HEK293 (cell line): Measurements from ENCODE around the gene GNG4.

Experiments
- CTCF ChIA-PET: fragments of 350-600 bp; formaldehyde crosslinking; extraction: SDS; loops from one replicate; lab custom pipeline; 2021; ENCODE audit warnings: antibody characterized with exemption; lab: Yijun Ruan, JAX
- POLR2A ChIA-PET: fragments of 300-600 bp; formaldehyde crosslinking; extraction: SDS; loops from one replicate; lab custom pipeline; 2020; ENCODE audit warnings: antibody characterized with exemption, inconsistent platforms; lab: Yijun Ruan, JAX
- H3K27ac ChIP-seq: fragments of 200-500 bp; sonication (Bioruptor generic); 2 replicates; pipeline ENCODE4 v1.5.1; 2014; ENCODE audit warnings: low read depth, low read length, control low read depth, inconsistent platforms; ENCODE audit errors: extremely low read depth
- H3K36me3 ChIP-seq, 2 experiments: fragments of 200-500 bp in 1 of 2; sonication (Bioruptor generic) in 1 of 2; 1 replicate in 1 of 2; 2 replicates in 1 of 2; pipeline ENCODE4 v1.5.1; 2014 to 2017; ENCODE audit warnings: inconsistent platforms in 2 of 2, low read length in 2 of 2; ENCODE audit not compliant: control insufficient read depth in 2 of 2, insufficient read depth in 1 of 2
- H3K4me1 ChIP-seq: fragments of 200-500 bp; sonication (Bioruptor generic); 2 replicates; pipeline ENCODE4 v1.5.1; 2014; ENCODE audit warnings: mild to moderate bottlenecking, low read length, inconsistent platforms; ENCODE audit not compliant: control insufficient read depth, insufficient read depth
- H3K4me3 ChIP-seq: 2 replicates; pipeline ENCODE4 v1.5.1; 2011; ENCODE audit warnings: low read depth, mild to moderate bottlenecking, control low read depth, low read length, moderate library complexity
- H3K9me3 ChIP-seq: fragments of 200-500 bp; sonication (Bioruptor generic); 2 replicates; pipeline ENCODE4 v1.5.1; 2014; ENCODE audit warnings: low read depth, low read length, inconsistent platforms; ENCODE audit not compliant: control insufficient read depth, insufficient read depth
- SP2 ChIP-seq: fragments of 450-650 bp; formaldehyde crosslinking; IDR thresholded peaks from 2 replicates; pipeline ENCODE4 v1.5.1; 2016; ENCODE audit warnings: missing biosample characterization, missing genetic modification characterization
- ZBTB10 ChIP-seq: fragments of 450-650 bp; formaldehyde crosslinking; IDR thresholded peaks from 2 replicates; pipeline ENCODE4 v1.5.1; 2016; ENCODE audit warnings: missing biosample characterization, missing genetic modification characterization
- ZBTB44 ChIP-seq: fragments of 450-650 bp; IDR thresholded peaks from 2 replicates; pipeline ENCODE4 v1.5.1; 2018; ENCODE audit warnings: missing biosample characterization, mild to moderate bottlenecking, missing genetic modification characterization
- ZBTB7A ChIP-seq: fragments of 450-650 bp; formaldehyde crosslinking; IDR thresholded peaks from 2 replicates; pipeline ENCODE4 v1.5.1; 2016; ENCODE audit warnings: low read depth, missing biosample characterization, missing genetic modification characterization
- ZBTB8A ChIP-seq: fragments of 450-650 bp; formaldehyde crosslinking; IDR thresholded peaks from 2 replicates; pipeline ENCODE4 v1.5.1; 2016; ENCODE audit warnings: missing biosample characterization, missing genetic modification characterization
- ZFP3 ChIP-seq: fragments of 450-650 bp; formaldehyde crosslinking; IDR thresholded peaks from 2 replicates; pipeline ENCODE4 v1.5.1; 2016; ENCODE audit warnings: low read depth, missing biosample characterization, missing genetic modification characterization
- ZFP37 ChIP-seq: fragments of 450-650 bp; formaldehyde crosslinking; IDR thresholded peaks from 2 replicates; pipeline ENCODE4 v1.5.1; 2016; ENCODE audit warnings: missing biosample characterization, missing genetic modification characterization
- ZFP41 ChIP-seq: fragments of 450-650 bp; formaldehyde crosslinking; IDR thresholded peaks from 2 replicates; pipeline ENCODE4 v1.5.1; 2016; ENCODE audit warnings: missing biosample characterization, missing genetic modification characterization, borderline replicate concordance
- ZNF10 ChIP-seq: fragments of 450-650 bp; formaldehyde crosslinking; IDR thresholded peaks from 2 replicates; pipeline ENCODE4 v1.5.1; 2017; ENCODE audit warnings: missing biosample characterization, missing genetic modification characterization
- ZNF121 ChIP-seq: fragments of 450-650 bp; formaldehyde crosslinking; IDR thresholded peaks from 2 replicates; pipeline ENCODE4 v1.5.1; 2016; ENCODE audit warnings: missing biosample characterization, missing genetic modification characterization
- ZNF132 ChIP-seq: fragments of 450-650 bp; formaldehyde crosslinking; IDR thresholded peaks from 2 replicates; pipeline ENCODE4 v1.5.1; 2017; ENCODE audit warnings: missing biosample characterization, missing genetic modification characterization, borderline replicate concordance
- ZNF292 ChIP-seq: fragments of 450-650 bp; formaldehyde crosslinking; IDR thresholded peaks from 2 replicates; pipeline ENCODE4 v1.5.1; 2016; ENCODE audit warnings: low read depth, missing biosample characterization, missing genetic modification characterization, borderline replicate concordance
- ZNF366 ChIP-seq: fragments of 450-650 bp; formaldehyde crosslinking; conservative IDR thresholded peaks from 2 replicates; pipeline ENCODE4 v1.5.1; 2016; ENCODE audit warnings: missing biosample characterization, missing genetic modification characterization
- ZNF473 ChIP-seq: fragments of 450-650 bp; formaldehyde crosslinking; IDR thresholded peaks from 2 replicates; pipeline ENCODE4 v1.5.1; 2017; ENCODE audit warnings: missing biosample characterization, missing genetic modification characterization
- ZNF518A ChIP-seq: fragments of 450-650 bp; formaldehyde crosslinking; conservative IDR thresholded peaks from 2 replicates; pipeline ENCODE4 v1.5.1; 2016; ENCODE audit warnings: low read depth, missing biosample characterization, missing genetic modification characterization
- ZNF561 ChIP-seq: fragments of 450-650 bp; IDR thresholded peaks from 2 replicates; pipeline ENCODE4 v1.5.1; 2018; ENCODE audit warnings: missing biosample characterization, missing genetic modification characterization, borderline replicate concordance
- ZNF596 ChIP-seq: fragments of 450-650 bp; IDR thresholded peaks from 2 replicates; pipeline ENCODE4 v1.5.0; 2018; ENCODE audit warnings: missing biosample characterization, mild to moderate bottlenecking, missing genetic modification characterization, moderate library complexity
- ZNF624 ChIP-seq: fragments of 450-650 bp; formaldehyde crosslinking; IDR thresholded peaks from 2 replicates; pipeline ENCODE4 v1.5.1; 2017; ENCODE audit warnings: missing biosample characterization, missing genetic modification characterization
- ZNF654 ChIP-seq: fragments of 450-650 bp; formaldehyde crosslinking; IDR thresholded peaks from 2 replicates; pipeline ENCODE4 v1.5.1; 2016; ENCODE audit warnings: low read depth, missing biosample characterization, missing genetic modification characterization
- ZNF701 ChIP-seq: fragments of 450-650 bp; formaldehyde crosslinking; IDR thresholded peaks from 2 replicates; pipeline ENCODE4 v1.5.1; 2016; ENCODE audit warnings: missing biosample characterization, missing genetic modification characterization
- ZNF704 ChIP-seq: fragments of 450-650 bp; formaldehyde crosslinking; IDR thresholded peaks from 2 replicates; pipeline ENCODE4 v1.5.1; 2016; ENCODE audit warnings: missing biosample characterization, missing genetic modification characterization
- ZNF76 ChIP-seq: fragments of 450-650 bp; formaldehyde crosslinking; IDR thresholded peaks from 2 replicates; pipeline ENCODE4; 2016; ENCODE audit warnings: low read depth, missing biosample characterization, missing genetic modification characterization, borderline replicate concordance
- ZNF843 ChIP-seq: fragments of 450-650 bp; formaldehyde crosslinking; IDR thresholded peaks from 2 replicates; pipeline ENCODE4 v1.5.1; 2016; ENCODE audit warnings: missing biosample characterization, missing genetic modification characterization
- ZSCAN16 ChIP-seq: fragments of 450-650 bp; formaldehyde crosslinking; IDR thresholded peaks from 2 replicates; pipeline ENCODE4 v1.5.1; 2016; ENCODE audit warnings: missing biosample characterization, missing genetic modification characterization

GNG4 gene

GRCh38 chr1:235628316-235629005 lies 21.1 kb downstream of the GNG4 start:
- ChIA-PET CTCF (interaction anchor here (1.0 kb wide), 1 partner anchor 27 kb away, joined by 3 read pairs; no protein-coding TSS in a partner anchor), POLR2A (interaction anchor here (0.7 kb wide), 1 partner anchor 150 kb away, joined by 4 read pairs; no protein-coding TSS in a partner anchor)
- Histone ChIP-seq H3K4me1 (peaks cover 18% of the 10 kb centered on the region), H3K9me3 (no peaks in the 10 kb centered on the region), H3K36me3 (no peaks in the 10 kb centered on the region), H3K4me3 (no peak overlapping the region), H3K27ac (no peak overlapping the region)
- TF ChIP-seq ZNF518A, result no peak
- no peak for TF ChIP-seq ZNF292
- TF ChIP-seq ZNF561, result no peak
- no peak for TF ChIP-seq ZNF704 (tag by site-specific recombination)
- TF ChIP-seq SP2, result no peak

- ChIA-PET POLR2A (no interaction called here), CTCF (interaction anchor here (0.6 to 1.7 kb wide), 4 partner anchors 12 to 346 kb away, joined by 4 to 6 read pairs (median 5); no protein-coding TSS in a partner anchor)
- Histone ChIP-seq H3K36me3 (no peaks in the 10 kb centered on the region), H3K9me3 (no peaks in the 10 kb centered on the region), H3K4me3 (no peak overlapping the region), H3K4me1 (peaks cover 8% of the 10 kb centered on the region; the same call in 1 of the 2 replicates), H3K27ac (no peak overlapping the region)
- TF ChIP-seq ZBTB44 (tag by site-specific recombination) (no peak), ZSCAN16 (tag by site-specific recombination) (no peak), ZNF701 (tag by site-specific recombination) (no peak), ZBTB8A (tag by site-specific recombination) (no peak), ZNF596 (tag by site-specific recombination) (no peak), ZNF132 (no peak), ZFP41 (no peak), ZNF473 (no peak), ZBTB10 (tag by site-specific recombination) (no peak), ZNF843 (no peak), ZNF10 (tag by site-specific recombination) (no peak), ZBTB7A (tag by site-specific recombination) (no peak), ZNF121 (tag by site-specific recombination) (no peak), ZFP37 (tag by site-specific recombination) (no peak), SP2 (no peak), ZNF624 (tag by site-specific recombination) (no peak), ZNF76 (tag by site-specific recombination) (no peak), ZFP3 (tag by site-specific recombination) (no peak), ZNF654 (tag by site-specific recombination) (no peak), ZNF366 (tag by site-specific recombination) (no peak)
These were observed 23.8 kb downstream of the GNG4 start for GRCh38 chr1:235625831-235626230.
